Embryonic facial prominence (tissue), 1 donor: ENCODE results near the gene RAP2A.

Experiments
- DNase-seq: peaks from one replicate; pipeline ENCODE4 v3.0.0-alpha.2; 2016; ENCODE audit errors: extremely low spot score

The RAP2A gene

DNA sequence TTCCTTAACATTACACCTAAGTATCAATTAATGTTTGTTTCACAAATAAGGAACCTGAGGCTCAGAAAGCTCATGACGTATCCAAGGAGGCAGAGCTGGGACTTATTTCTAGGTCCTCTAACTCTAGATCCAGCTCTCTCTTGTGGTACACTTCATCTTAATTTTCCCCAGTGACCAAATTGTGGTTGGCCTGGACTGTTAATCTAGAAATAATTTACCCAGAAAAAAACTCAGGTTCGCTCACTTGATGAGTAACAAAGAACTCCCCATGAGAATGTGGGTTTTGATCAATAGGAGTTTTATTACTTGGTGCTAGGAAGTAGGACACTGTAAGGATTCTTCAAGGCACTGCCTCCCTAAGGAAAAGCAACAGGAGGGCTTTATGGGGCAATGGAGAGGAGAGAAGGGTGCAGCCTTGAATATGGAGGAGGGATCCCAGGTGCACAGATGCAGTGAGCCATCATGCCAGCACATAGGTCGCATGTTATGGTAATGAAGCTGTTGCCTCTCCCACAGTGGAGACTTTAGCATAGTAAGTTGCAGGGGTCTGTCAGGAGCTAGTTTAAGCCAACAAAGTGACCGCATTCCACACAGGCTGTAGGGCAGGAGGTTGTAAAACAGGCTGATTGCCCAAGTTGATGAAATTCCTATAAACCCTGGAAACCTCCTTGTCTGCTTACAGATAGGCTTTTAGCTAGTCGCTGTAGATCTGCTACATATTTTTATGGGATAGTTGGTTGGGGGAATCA lies 14.7 kb downstream of the RAP2A start:
- no peak for DNase-seq

DNA sequence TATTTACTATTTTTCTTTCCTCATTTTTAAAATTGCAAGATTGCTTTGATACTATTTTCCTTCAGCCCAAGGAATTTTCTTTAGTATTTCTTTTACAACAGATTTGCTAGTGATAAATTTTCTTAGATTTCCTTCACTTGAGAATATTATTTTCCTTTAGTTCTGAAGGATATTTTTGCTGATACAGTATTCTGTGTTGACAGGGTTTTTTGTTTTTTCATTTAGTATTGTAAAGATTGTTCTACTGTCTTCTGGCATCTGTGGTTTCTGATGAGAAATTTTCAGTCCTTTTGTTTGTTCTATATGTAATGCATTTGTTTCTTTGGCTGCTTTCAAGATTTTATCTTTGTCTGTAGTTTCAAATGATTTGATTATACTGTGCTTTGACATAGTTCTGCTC lies 20.7 kb downstream of the RAP2A start:
- no peak for DNase-seq

DNA sequence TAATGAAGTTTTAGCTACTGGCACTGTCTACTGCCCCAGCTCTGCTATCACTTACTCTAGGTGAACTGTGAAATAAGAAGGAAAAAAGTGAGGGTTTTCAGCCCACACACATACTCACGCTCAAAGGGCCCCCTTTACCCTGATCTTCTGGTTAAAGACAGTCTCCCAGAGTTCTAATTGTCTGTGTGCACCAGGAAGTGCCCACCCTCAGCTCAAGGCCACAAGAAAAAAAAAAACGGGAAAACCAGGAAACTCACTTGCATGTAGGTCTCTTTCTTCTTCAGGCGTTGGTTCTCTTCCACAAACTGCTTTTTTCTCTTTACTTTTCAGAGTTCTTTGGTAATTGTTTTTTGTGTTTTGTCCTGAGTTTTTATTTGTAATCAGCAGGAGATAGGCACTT lies 22.1 kb downstream of the RAP2A start:
- DNase-seq, result no peak

DNA sequence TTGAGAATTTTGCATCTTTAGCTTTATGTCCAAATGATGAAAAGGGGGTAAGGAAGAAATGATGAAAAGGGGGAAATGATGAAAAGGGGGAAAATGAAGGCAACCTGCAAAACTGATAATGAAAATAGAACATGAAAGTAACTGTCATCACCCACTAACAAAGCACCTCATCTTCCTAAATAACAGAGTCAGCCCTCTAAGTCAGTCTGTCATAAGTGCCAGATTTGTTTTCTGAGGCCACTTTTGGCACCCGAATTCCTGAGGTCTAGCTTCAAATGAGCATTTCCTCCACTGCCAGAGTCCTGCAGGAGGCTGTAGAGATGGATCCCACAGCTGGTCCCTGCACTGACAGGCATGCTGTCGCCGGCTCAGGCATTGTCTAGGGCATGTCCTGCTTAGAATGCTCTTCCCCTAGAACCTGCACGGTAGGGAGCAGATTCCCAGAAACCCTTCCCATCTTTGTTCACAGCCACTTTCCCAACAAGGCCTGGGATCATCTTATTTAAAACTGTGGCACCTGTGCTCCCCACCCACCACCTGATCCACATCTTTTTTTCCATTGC lies 25.3 kb downstream of the RAP2A start:
- DNase-seq, result no peak

DNA sequence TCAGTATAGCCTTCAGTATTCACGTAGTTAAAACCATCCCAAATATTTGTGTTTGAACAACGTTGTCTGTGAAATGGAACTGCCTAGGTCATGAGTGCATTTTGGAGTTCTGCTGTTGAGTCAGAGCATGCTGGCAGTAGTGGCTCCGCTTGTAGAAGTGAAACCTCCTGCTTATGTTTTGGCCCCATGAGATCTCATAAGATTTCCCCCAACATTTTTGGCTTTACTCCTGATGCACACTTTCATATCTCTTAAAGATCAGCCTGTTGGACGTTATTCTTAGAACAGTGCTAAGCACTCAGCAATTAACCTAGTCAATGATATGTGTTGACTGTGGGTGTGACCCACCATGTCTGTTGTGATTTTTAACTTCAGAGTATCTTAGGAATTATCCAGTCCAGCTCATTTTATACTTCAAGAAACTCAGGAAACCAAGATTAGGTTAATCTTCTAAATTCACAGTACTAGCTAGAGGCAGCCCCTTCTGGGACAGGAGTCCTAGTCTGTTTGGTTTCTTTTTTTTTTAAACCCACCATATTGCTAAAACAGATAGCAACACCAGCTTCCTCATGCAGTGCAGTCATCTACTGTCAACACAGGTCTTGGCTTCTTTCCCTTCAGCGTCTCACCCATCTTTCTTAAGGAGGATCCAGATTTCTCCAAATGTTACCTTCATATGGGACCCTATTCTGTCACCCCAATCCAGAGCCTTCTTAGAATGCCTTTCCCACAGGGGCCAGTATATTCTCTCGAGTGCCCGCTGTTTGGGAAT lies 26.2 kb downstream of the RAP2A start:
- DNase-seq, result no peak

DNA sequence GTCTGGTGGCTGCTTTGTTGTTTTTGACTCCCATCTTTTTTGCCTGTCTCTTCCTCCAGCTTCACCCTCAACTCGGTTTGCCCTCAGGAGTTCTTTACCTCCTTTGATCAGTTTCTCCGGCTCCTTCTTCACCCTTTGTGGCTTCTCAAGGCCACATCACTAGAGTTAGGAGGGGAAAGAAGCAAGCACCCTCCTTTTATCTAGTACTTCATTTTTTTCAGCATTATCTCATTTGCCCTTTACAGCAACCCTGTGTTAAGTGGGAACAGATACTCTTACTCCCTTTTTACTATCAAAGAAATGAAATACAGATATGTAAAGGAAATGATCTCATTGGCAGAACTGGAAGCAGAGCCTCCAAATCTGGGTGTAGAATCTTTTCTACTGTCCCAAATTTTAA lies 26.9 kb downstream of the RAP2A start:
- no peak for DNase-seq

DNA sequence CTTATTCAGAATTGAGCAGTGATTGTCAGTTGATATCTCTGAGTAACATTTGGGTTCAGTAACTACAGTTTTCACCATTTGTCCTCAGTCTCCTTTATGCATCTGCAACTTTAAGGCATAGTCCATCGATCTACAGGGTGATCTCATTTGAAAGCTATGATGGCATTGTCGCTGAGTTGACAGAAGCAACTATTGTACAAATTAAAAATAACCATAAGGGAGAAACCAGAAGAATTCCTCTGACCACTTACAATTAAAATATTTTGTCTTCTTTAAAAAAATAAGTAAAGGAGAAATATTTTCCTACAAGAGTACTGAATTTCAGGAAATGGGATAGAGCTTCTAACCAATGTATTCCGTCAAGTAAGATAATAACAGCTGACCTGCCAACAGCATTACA lies 30.6 kb downstream of the RAP2A start:
- no peak for DNase-seq

DNA sequence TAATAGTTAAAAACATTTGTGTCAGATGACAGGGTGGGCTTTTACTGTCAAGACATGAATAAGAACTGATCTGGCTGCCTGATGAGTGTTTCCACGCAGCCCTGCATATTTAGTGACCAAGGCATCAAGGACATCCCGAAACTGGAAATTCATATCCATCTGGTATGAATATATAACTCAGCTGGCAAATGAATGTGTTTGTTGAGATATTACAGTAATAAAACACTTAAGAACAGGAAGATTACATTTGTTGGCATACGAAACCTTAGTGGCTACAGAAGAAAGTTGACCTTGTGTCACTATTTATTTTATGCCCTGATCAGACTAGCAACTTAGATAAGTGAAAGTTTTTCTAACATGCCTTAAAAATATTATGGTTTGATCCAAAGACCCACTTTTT lies 32.8 kb downstream of the RAP2A start:
- DNase-seq, result no peak

DNA sequence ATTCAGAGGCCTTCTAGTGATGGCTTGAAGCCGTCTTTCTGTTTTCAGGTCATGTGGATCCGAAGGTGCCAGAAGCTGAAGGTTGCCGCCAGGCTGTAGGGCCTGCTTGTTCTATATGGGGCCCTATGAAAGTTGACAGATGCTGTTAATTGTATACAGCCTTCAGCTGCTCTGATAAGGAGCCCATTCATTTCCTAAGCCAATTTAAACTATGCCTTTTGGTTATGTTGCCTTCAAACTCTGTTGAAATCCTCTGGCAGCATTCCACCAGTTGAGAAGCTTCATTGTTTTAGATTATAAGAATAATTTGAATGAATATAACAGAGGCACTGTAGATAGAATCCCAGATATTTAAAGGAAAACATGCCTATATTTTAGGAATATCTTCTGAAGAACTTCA lies 34.4 kb downstream of the RAP2A start:
- no peak for DNase-seq

DNA sequence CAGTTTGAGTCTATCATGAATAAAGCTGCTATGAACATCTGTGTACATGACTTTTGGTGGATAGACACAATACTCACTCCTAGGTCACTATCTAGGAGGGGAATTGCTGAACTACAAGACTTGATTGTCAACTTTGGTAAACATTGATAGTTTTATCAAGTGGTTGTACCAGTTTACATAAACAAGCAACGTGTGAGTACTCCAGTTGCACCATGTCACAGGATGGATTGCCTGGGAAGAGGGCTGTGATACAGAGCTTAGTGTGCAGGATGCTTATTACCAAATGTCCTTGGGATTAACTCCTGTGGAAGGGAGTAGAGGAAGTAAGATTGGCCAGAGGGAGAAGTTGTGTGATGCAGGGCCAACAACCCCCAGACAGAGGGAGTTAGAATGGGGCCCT lies 37.7 kb downstream of the RAP2A start:
- DNase-seq, result no peak

DNA sequence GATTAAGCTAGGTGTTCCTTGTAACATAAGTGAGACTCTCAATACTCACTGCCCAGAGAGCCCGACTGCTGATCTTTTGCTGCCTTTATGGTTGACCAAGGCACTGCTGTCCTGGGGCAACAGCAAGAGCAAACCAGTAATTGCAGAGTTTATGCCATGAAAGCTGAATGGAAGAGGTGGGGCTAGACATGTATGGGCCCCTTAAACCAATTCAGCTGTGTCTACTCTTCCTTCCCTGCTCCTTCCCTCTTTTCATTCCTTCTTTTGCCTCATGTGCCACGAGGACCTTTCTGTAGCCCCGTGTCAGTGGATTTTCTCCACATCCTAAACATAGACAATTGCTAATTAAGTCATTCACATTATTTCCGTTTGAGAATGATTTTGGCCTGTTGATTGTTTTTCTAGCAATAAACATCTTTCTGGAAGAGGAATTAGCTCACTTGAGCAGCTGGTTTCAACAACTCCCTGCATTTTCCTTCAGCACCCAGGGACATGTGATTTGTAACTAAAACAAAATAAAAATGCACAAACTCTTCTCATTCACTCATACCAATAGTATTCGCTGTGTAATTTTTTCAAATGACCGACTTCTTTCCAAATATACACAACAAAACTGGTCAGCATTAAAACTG lies 40.5 kb downstream of the RAP2A start:
- no peak for DNase-seq

DNA sequence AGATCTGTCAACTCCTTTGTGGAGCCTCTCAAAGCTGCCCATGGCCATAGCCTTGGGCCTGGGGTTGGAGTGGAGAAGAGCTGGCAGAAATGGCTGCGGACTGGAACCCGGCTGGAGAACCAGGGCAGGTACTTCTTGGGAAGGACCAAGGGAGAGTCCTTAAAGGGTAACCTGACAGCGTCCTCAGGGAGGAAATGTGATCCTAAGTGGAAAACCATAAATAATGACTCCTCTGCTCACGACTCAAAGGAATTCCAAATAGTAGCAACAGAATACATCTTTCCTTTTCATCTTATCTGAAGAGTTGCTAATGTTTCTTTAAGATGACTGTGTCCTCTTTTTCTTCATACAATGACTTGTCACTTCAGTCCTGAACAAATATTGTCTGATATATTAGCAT lies 41.0 kb downstream of the RAP2A start:
- no peak for DNase-seq

DNA sequence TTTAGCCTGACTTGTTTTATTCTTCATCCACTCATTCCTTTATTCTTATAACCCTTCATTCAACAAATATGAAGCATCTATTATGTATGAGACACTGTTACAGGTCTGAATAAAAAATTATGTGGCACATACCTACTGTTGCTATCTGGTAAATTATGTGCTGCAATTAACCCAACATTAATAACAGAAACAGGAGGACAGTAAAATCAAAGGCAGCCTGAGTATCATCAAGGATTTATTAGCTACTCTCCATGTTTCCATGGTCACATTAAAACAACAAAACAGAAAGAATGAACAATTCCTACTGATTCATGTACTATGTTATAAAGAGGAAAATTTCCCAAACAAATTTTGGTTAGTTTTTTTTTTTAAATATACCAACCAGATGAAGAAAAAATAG lies 43.9 kb downstream of the RAP2A start:
- no peak for DNase-seq

DNA sequence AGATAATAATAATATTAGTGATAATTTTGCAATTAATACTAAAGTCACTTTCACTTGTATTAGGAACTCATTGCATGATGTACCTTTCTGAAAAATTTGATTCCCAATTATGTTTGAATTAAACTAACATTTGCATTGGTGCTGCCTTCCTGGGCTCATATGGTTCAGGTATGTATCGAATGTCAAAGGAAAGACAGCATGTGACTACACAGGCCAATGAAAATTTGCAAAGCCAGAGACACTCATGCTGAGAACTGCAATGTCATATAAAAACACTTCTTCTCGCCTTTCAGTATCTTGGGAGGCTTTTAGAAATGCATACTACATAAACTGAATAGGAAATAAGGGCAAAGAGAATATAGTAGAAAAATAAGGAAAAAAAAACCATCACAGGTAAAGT lies 44.3 kb downstream of the RAP2A start:
- no peak for DNase-seq

DNA sequence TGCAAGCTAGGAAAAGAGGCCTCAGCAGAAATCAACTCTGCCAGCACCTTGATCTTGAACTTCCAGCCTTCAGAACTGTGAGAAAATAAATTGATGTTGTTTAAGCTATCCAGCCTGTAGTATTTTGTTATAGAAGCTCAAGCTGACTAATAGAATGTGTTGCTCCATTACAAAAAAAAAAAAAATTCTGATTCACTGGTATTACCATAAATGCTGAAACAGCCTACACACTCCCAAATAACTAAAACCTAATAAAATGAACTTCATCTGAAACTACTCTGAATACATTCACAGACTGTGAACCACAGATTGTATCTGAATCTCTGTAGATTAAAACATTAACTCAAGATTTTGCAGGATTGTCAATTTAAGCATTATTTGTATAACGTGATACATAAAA lies 49.5 kb downstream of the RAP2A start:
- no peak for DNase-seq

DNA sequence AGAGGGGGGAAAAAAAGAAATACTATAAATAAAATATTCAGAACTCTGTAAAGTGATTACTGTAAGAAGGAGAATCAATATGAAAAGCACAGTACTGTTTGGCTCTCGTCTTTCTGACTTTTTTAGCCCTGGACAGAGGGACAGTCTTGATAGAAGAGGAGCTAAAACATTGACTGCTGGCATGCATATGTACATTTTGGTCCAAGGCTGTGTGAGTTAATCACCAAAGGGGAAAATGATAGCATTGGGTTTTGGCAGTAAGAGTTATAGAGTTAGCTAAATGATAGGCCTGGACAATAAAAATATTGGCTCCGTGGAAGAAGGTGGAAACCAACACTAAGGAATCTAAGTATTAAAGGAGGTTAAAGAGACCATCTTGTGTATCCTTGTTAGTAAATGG lies 50.3 kb downstream of the RAP2A start:
- no peak for DNase-seq

DNA sequence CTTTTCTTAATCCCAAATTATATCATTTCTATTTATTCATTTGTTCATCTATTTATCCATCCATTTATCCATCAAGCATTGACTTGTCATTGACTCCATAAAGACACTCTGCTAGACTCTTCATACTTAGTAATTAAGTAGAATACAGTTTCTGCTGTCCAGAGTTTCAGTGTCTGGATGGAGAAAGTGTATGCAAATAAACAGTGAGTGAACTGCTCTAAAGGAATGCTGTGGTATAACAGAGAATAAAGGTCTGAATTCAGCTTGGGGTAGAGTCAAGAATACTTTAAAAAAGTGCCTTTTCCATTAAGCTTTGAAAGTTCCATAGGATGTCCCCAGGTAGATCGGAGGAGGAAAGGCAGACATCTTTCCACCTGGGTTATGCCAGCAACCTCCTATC lies 51.4 kb downstream of the RAP2A start:
- DNase-seq, result no peak

DNA sequence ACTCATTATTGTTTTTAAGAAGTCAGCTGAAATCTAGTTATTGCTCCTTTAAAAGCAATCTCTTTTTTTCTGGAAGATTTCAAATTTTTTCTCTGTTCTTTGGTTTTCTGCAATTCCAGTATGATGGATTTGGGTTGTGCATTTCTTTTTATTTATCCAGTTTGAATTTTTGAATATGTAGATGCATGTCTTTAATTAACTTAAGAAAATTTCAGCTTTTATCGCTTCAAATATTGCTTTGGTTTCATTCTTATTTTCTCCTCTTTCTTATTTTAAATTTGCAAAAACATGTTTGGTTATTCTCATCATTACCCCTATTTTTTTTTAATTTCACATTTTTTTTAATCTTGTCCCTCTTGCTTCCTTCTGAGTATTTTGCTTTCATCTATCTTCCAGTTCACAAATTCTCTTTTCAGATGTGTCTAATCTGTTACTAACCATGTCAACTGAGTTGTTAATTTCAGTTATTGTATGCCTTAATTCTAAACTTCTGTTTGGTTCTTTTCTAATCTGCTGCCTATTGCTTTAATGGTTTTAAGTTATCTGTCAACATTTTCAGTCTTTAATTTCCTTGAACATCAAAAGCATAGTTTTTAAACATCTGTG lies 56.8 kb downstream of the RAP2A start:
- no peak for DNase-seq

DNA sequence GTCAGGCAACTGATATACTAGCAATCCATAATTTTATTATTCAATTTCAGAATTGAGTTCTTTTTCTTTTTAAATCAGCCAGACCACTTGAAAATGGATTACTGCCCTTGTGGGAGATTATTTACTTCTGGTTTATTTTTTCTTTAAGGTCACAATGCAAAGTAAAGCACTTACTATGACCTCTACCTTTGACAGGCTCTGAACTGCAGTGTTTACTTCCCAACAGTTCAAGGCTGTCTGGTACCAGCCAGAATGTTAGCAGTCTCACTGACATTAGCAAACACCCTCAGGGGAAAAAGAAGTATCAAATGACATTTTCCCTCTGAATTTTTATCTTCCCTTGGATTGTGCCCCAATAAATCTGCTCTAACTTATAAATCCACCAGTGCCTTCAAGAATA lies 57.5 kb downstream of the RAP2A start:
- no peak for DNase-seq

DNA sequence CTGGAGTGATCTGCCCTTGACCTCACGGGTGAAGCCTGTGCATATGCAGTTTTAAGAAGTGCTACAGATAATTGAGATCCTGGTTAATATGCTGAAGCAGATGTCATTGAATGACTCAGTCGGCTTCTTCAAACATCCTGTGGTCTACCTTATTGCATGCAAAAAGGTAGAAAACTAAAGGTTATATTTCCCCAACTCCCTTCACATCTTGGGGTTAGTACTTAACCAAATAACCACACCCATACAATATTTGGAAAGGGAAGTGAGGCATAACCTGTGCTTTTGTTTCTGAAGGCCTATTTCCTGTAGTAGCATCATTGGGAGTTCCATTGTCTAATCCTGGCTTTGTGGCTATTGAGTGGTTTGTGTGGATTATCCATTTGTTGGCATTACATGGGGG lies 58.3 kb downstream of the RAP2A start:
- DNase-seq, result no peak

DNA sequence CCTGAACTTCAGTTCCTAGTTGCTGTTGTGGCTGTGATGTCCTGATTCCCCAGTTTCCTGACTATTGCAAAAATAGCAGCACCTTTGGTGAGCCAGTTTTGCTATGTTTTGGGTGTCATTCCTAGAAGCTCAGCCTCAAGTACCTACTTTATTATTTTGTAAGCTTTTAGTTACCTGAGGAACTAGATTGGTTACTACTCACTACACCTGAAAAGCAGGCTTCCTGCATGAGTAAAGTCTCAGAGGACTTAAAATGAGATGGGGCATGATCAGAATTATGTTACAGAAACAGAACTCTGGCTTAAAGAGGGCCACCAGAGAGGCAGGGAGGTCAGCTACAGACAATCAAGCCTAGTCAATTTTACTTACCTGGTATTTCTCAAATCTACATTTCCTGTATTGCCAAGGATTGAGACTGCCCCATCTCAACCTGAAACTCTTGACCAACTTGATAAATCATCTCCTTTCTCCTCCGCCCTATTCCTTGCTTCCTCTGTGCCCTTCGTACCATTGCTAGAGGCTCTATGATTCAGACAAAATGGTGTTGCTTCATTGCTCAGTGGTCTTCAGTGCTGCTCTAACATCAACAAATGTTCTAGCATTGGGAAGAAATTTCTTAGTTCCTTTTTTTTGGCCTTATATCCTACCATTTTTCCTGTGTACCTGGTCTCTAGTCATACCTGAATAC lies 58.9 kb downstream of the RAP2A start:
- no peak for DNase-seq

DNA sequence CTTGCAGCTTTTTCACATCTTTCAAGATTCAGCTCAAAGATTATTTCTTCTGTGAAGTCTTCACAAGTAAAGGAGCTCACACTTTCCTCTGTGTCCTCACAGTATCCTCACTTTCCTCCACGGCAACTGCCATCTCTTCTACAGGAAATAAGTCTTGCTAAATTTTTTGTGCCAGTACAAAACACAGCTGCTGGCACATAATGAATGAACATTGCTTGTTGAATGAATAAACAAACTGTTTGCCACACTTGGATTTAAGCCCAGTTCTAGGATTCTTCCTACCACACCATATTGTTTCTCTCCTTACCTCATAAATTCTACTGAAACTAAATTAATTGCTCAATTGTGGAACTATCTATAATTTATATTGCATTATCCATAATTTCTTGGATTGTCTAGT lies 59.5 kb downstream of the RAP2A start:
- DNase-seq, result no peak
